ENCODE results near the gene HPD. TPM values are rescaled to one million over a fixed set of nuclear protein-coding genes. Genes with fewer than 3 reads are reported as not detected.

HPD gene
- total RNA-seq, 1 donor from 2014 or later, result 0.92 TPM

DNA sequence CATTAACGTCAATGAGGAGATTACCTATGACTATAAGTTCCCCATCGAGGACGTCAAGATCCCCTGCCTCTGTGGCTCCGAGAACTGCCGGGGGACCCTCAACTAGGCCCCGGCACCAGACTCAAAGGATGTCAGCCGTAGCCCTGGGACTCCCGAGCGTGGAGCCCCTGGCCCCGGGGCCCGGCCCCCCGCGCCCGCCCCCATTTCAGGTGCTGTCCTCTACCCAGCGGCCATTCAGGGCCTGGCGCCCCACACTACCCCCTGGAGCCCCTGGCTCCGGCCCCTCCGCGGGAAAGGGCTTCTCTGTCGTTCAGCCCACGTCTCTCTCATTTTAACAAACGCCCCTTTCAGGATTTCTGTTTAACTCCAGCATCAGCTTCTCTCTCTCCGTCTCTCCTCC lies 28.5 kb downstream of the HPD start:
- H3K27me3 Mint-ChIP-seq, result no peaks in the 10 kb centered on the region
- no peaks in the 10 kb centered on the region for H3K4me1 Mint-ChIP-seq (ENCODE audit: unreplicated experiment)
- H3K27ac Mint-ChIP-seq, result no peak overlapping the region
- TF ChIP-seq, protein P1, sequence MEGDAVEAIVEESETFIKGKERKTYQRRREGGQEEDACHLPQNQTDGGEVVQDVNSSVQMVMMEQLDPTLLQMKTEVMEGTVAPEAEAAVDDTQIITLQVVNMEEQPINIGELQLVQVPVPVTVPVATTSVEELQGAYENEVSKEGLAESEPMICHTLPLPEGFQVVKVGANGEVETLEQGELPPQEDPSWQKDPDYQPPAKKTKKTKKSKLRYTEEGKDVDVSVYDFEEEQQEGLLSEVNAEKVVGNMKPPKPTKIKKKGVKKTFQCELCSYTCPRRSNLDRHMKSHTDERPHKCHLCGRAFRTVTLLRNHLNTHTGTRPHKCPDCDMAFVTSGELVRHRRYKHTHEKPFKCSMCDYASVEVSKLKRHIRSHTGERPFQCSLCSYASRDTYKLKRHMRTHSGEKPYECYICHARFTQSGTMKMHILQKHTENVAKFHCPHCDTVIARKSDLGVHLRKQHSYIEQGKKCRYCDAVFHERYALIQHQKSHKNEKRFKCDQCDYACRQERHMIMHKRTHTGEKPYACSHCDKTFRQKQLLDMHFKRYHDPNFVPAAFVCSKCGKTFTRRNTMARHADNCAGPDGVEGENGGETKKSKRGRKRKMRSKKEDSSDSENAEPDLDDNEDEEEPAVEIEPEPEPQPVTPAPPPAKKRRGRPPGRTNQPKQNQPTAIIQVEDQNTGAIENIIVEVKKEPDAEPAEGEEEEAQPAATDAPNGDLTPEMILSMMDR (conservative IDR thresholded peaks at IDR 0.05), result no peak
- H3K36me3 Mint-ChIP-seq, result peaks cover 33% of the 10 kb centered on the region
- H3K9me3 Mint-ChIP-seq, result no peaks in the 10 kb centered on the region
- DNase-seq (ENCODE audit: extremely low spot score, unreplicated experiment), result no peak
- no peak overlapping the region for H3K4me3 Mint-ChIP-seq

DNA sequence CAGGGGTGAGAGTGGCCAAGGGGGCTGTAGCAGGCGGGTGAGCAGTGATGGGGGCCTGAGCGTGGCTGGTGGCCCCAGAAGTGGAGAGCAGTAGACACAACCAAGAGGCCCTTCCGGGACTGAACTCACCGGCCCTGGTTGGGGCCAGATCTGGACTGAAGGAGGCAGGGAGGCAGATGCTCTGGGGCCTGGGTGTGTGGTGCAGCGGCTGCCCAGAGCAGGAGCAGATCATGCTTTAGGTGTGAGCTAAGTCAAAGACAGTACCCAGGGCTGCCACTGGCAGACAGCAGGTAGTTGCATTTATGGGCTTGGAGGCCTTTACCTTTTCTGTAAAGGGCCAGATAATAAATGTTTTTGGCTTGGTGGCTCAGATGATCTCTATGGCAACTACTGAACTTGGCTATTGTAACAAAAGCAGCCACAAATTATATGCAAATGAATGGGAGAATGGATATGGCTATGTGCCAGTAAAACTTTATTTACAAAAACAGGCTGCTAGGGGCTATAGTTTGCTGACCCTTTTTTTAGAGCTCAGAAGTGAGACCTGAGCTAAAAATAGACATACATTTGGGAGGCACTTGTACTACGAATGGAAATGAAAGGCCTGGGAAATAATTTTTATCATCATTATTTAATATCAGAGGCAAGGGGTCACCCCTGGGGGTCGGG lies 29.3 kb downstream of the HPD start:
- Mint-ChIP-seq H3K4me3 (no peak overlapping the region), H3K9me3 (no peaks in the 10 kb centered on the region), H3K4me1 (ENCODE audit: unreplicated experiment) (no peaks in the 10 kb centered on the region), H3K27ac (no peak overlapping the region), H3K27me3 (no peaks in the 10 kb centered on the region), H3K36me3 (peaks cover 33% of the 10 kb centered on the region)
- TF ChIP-seq, protein P1 (conservative IDR thresholded peaks at IDR 0.05), result no peak
- no peak for DNase-seq (ENCODE audit: extremely low spot score, unreplicated experiment)

DNA sequence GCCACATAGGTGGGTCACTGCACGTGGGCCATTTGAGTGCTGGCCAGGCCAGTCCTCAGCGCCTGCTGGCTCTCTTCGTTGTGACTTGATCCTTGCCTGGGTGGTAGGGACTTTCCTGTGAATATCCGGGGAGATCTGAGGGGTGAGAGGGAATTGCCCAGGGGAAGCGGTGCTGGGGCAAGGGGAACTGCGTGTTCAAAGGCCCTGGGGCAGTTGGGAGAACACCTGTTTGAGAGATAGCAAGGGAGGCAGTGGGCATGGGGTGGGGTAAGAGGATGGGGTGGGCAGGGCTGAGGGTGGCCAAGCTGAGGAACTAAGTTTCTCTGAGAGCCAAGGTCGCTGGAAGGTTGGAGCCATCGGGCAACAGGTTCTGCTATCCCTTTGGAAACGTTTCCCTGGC lies 29.8 kb downstream of the HPD start:
- Mint-ChIP-seq H3K36me3 (peaks cover 33% of the 10 kb centered on the region), H3K4me3 (no peak overlapping the region), H3K9me3 (no peaks in the 10 kb centered on the region), H3K27ac (no peak overlapping the region), H3K4me1 (ENCODE audit: unreplicated experiment) (no peaks in the 10 kb centered on the region), H3K27me3 (no peaks in the 10 kb centered on the region)
- TF ChIP-seq, protein P1 (conservative IDR thresholded peaks at IDR 0.05), result no peak
- no peak for DNase-seq (ENCODE audit: extremely low spot score, unreplicated experiment)

DNA sequence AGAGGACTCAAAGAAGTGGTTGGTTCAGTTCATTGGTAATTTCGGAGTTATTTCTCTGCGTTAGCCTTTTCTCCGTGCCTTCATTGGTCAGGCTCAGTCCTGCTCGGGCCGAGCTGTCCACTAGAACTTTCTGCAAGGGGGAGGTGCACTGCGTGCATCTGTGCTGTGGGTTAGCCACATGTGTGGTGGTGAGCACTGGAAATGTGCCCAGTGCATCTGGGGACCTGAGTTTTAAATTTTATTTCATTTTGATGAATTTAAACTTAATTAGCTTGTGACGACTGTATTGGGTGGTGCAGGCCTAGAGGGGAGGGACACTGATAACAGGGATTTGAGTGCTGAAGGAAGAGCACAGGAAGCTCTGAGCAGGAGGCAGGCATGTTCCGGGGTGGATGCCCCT lies 30.4 kb downstream of the HPD start:
- H3K27ac Mint-ChIP-seq, result no peak overlapping the region
- no peaks in the 10 kb centered on the region for H3K9me3 Mint-ChIP-seq
- DNase-seq (ENCODE audit: extremely low spot score, unreplicated experiment), result no peak
- H3K4me1 Mint-ChIP-seq (ENCODE audit: unreplicated experiment), result no peaks in the 10 kb centered on the region
- no peaks in the 10 kb centered on the region for H3K27me3 Mint-ChIP-seq
- TF ChIP-seq, protein P1 (conservative IDR thresholded peaks at IDR 0.05), result no peak
- peaks cover 33% of the 10 kb centered on the region for H3K36me3 Mint-ChIP-seq
- no peak overlapping the region for H3K4me3 Mint-ChIP-seq

DNA sequence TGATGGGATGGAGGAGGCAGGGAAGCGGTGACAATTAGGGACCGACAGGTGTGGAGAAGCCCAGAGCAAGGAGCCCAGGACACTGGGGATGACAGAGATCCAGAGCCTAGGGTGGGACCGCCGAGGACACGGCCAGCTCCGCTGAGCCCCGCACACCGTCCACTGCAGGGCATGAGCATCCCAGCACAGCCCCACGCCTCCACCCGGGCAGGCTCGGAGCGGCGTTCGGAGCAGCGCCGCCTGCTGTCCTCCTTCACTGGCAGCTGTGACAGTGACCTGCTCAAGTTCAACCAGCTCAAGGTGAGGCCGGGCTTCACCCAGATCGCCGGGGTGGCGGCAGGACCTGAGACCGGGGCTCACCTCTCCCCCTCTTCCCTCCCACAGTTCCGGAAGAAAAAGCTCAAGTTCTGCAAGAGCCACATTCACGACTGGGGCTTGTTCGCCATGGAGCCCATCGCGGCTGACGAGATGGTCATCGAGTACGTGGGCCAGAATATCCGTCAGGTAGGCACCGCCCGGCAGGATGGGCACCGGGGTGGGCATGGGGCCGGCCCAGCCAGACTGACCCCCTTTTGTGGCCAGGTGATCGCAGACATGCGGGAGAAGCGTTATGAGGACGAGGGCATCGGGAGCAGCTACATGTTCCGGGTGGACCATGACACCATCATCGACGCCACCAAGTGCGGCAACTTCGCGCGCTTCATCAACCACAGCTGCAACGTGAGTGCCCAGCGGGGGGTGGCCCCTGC lies 31.1 kb downstream of the HPD start:
- Mint-ChIP-seq H3K36me3 (peaks cover 33% of the 10 kb centered on the region), H3K4me3 (no peak overlapping the region)
- TF ChIP-seq, protein P1 (conservative IDR thresholded peaks at IDR 0.05), result no peak

More for the DNA sequence above, 31.1 kb downstream of the HPD start:
- Mint-ChIP-seq H3K27me3 (no peaks in the 10 kb centered on the region), H3K27ac (no peak overlapping the region), H3K4me1 (ENCODE audit: unreplicated experiment) (no peaks in the 10 kb centered on the region), H3K9me3 (no peaks in the 10 kb centered on the region)
- DNase-seq (ENCODE audit: extremely low spot score, unreplicated experiment), result no peak

Data from type B pancreatic cell (in vitro differentiated cells).